Subcutaneous abdominal adipose tissue (tissue), 5 donors: ENCODE data around the gene CMTM6.
A peak's percentile ranks its signal among the peaks of the same experiment; 100 is the strongest.
"Not testable (repeated sequence)": the region's sequence is repeated elsewhere in the genome, so short reads cannot be mapped to it uniquely, and the experiment has no call there.

Source experiments
- H3K27ac ChIP-seq: one replicate; pipeline ENCODE4 v1.7.0; 2013; ENCODE audit warnings: low read depth, mild to moderate bottlenecking, inconsistent platforms, low read length, moderate library complexity
- H3K27me3 ChIP-seq, 5 donors: one replicate each; pipeline ENCODE4 v1.7.0; 2013; ENCODE audit warnings: low read length in 5 of 5, inconsistent platforms in 1 of 5; ENCODE audit not compliant: control insufficient read depth in 5 of 5, insufficient read depth in 4 of 5
- H3K36me3 ChIP-seq, 5 donors: one replicate each; pipeline ENCODE4 v1.7.0; 2013; ENCODE audit warnings: low read length in 5 of 5; ENCODE audit not compliant: control insufficient read depth in 5 of 5, insufficient read depth in 5 of 5
- H3K4me1 ChIP-seq, 5 donors: one replicate each; pipeline ENCODE4 v1.7.0; 2013; ENCODE audit warnings: low read length in 5 of 5, mild to moderate bottlenecking in 3 of 5, moderate library complexity in 1 of 5; ENCODE audit not compliant: control insufficient read depth in 5 of 5, insufficient read depth in 5 of 5
- H3K4me3 ChIP-seq, 5 donors: one replicate each; pipeline ENCODE4 v1.7.0; 2013; ENCODE audit warnings: low read length in 5 of 5, low read depth in 1 of 5
- H3K9ac ChIP-seq, 5 donors: one replicate each; pipeline ENCODE4 v1.7.0; 2013; ENCODE audit warnings: low read length in 5 of 5, mild to moderate bottlenecking in 4 of 5, moderate library complexity in 3 of 5
- H3K9me3 ChIP-seq, 5 donors: one replicate each; pipeline ENCODE4 v1.7.0; 2013; ENCODE audit warnings: low read length in 5 of 5; ENCODE audit not compliant: control insufficient read depth in 5 of 5
- donor health status: healthy.
- donor health status: healthy.
- donor health status: healthy.
- donor health status: healthy.
- donor health status: healthy.

Gene CMTM6

DNA sequence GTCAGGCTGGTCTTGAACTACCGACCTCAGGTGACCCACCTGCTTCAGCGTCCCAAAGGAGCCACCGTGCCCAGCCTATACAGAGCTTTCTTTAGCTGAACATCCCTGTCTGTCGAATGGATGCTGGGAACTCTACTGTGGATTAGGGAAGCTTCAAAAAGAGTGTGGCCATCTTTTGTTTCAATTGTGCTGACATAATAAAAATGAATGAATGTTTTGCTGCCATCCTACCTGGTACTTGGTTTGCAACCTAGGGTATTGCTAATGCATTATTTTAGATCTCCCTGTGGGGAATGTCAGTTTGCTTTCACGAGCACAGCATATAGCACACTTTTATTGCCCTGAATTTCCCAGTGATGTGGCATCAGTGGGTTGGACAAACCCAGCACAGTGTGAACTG, 32.3 kb downstream of the CMTM6 start:
- no peak overlapping the region for H3K4me3 ChIP-seq
- H3K27ac ChIP-seq, result no peak overlapping the region
- H3K36me3 ChIP-seq, result peaks cover 0 to 10% (median 6%) of the 10 kb centered on the region in 5 donors
- H3K27me3 ChIP-seq, result no peaks in the 10 kb centered on the region
- no peaks in the 10 kb centered on the region for H3K9me3 ChIP-seq
- H3K9ac ChIP-seq, result no peak overlapping the region
- H3K4me1 ChIP-seq, result peaks cover 0 to 20% (median 5%) of the 10 kb centered on the region in 5 donors

DNA sequence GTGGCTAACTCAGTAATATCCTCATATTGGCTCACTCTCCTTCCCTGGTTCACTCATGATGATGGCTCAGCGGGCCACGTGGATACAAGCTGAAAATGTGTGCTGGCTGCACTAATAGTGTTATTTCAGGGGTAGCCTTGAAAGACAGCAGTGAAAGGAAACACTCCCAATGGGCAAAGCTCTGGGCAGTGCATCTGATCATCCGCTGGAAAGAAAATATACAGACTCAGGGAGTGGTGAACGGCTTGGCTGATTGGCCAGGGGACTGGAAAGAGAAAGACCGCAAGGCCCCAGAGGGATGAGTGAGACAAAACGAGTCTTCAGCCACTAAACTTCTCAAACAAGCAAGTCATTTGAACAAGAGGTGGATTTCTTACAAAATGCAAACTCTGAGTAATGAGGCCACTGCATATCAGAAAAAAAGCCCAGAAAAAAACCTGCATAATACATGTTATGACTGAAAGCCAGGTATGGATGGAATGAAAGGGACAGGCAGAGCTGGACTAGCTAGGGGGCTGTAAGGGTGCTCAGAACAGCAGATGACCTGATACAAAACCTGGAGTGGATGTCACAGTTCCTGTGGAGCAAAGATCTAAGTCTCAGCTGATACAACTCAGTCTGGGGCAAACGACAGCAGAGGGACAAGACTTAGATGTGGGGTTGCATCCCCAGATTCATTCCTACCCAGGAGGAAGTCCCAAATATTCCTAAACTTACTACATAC, 33.3 kb downstream of the CMTM6 start:
- Histone ChIP-seq H3K9me3 (no peaks in the 10 kb centered on the region), H3K36me3 (peaks cover 0 to 10% (median 6%) of the 10 kb centered on the region in 5 donors), H3K27ac (no peak overlapping the region), H3K4me3 (no peak overlapping the region), H3K9ac (no peak overlapping the region), H3K4me1 (peaks cover 0 to 20% (median 5%) of the 10 kb centered on the region in 5 donors), H3K27me3 (no peaks in the 10 kb centered on the region)

DNA sequence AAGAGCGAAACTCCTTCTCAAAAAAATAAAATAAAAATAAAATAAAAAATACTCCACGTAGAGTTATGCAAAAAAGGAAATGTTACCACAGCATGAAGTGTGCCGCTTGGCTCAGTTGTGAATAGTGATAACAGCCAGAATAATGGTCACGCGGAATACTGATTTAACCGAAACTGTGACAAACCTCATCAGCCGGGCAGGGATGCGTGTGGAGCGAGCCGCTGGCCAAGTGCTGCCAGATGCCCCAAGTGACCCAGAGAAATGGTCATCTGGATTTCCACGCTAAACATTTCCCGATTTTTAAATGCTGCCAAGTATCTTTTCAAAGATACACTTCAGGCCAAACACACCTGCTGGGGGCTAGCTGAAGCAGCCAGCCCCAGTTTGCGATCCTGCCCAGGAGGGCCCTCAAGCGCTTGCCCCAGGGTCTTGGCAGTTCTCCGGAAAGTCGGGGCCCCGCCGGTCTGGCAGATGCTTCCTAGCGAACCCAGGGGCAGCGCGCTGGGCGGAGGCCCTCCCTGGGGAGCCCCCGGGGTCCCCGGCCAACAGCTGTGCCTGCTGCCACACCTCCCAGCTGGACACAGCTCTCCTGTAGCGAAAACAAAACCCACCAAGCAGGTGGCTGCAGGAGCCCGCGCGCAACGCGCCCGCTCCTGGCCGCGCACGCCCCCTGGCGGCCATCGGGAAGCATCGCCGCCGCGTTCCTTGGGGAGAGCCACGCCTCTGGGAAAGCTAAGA, 35.1 kb downstream of the CMTM6 start:
- Histone ChIP-seq H3K4me3 (peak overlapping the region in 4 of 5 donors; percentile 55 to 61 (median 58)), H3K27me3 (no peaks in the 10 kb centered on the region), H3K4me1 (peaks cover 0 to 20% (median 5%) of the 10 kb centered on the region in 5 donors), H3K9me3 (no peaks in the 10 kb centered on the region), H3K27ac (no peak overlapping the region), H3K9ac (peak overlapping the region in 3 of 5 donors; percentile 30 to 51 (median 35)), H3K36me3 (peaks cover 0 to 10% (median 6%) of the 10 kb centered on the region in 5 donors)

DNA sequence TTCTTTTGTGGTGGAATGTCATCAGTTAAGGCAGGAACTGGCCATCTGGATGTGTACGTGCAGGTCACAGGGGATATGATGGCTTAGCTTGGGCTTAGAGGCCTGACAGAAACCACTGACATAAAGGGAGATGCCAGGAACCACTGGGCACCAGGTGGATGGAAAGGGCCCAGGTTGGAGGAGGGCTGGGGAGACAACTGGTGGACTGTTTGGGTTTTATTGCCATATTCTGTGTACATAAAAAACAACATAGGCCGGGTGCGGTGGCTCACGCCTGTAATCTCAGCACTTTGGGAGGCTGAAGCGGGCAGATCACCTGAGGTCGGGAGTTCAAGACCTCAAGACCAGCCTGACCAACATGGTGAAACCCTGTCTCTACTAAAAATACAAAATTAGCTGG, 35.8 kb downstream of the CMTM6 start:
- not testable (repeated sequence) for H3K4me3 ChIP-seq, H3K9ac ChIP-seq, H3K9me3 ChIP-seq, H3K27ac ChIP-seq, H3K27me3 ChIP-seq
- H3K36me3 ChIP-seq, result peaks cover 0 to 10% (median 6%) of the 10 kb centered on the region in 5 donors
- peaks cover 0 to 20% (median 5%) of the 10 kb centered on the region in 5 donors for H3K4me1 ChIP-seq

DNA sequence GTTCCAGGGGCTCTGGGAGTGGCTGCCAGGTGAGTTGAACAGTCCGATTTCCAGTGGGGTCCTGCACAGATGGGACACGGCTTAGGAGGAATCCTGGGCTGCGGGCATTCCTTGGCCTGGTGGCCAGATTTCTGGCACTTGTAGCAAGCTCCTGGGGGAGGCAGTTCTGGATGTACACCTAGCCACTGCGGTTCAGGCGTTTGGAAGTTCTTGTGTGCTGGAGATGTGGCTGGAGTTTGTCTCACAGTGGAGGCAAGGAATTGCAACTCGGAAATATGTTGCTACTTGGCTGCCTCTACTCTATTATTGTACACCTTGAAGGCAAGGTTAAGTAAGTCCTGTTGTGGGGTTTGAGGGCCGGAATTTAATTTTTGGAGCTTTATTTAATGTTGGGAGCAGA, 37.9 kb downstream of the CMTM6 start:
- H3K27me3 ChIP-seq, H3K27ac ChIP-seq, H3K9ac ChIP-seq, H3K4me3 ChIP-seq, H3K9me3 ChIP-seq, H3K36me3 ChIP-seq: not testable (repeated sequence)
- H3K4me1 ChIP-seq, result peaks cover 0 to 16% (median 5%) of the 10 kb centered on the region in 5 donors

DNA sequence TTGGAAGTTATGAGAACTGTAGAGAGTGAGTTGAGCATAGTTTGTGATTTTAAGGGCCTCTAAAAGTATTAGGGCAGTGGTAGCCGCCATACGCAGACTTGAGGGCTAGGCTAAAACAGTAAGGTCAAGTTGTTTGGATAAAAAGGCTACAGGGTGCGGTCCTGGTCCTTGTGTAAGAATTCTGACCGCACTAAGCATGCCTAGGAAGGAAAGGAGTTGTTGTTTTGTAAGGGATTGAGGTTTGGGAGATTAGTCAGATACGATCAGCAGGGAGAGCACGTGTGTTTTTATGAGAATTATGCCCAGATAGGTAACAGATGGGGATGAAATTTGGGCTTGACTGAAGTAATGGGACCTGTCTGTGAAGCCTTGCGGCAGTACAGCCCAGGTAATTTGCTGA, 39.2 kb downstream of the CMTM6 start:
- not testable (repeated sequence) for H3K9me3 ChIP-seq, H3K9ac ChIP-seq, H3K27ac ChIP-seq, H3K4me3 ChIP-seq, H3K27me3 ChIP-seq, H3K36me3 ChIP-seq
- H3K4me1 ChIP-seq, result peaks cover 0 to 12% (median 5%) of the 10 kb centered on the region in 5 donors

DNA sequence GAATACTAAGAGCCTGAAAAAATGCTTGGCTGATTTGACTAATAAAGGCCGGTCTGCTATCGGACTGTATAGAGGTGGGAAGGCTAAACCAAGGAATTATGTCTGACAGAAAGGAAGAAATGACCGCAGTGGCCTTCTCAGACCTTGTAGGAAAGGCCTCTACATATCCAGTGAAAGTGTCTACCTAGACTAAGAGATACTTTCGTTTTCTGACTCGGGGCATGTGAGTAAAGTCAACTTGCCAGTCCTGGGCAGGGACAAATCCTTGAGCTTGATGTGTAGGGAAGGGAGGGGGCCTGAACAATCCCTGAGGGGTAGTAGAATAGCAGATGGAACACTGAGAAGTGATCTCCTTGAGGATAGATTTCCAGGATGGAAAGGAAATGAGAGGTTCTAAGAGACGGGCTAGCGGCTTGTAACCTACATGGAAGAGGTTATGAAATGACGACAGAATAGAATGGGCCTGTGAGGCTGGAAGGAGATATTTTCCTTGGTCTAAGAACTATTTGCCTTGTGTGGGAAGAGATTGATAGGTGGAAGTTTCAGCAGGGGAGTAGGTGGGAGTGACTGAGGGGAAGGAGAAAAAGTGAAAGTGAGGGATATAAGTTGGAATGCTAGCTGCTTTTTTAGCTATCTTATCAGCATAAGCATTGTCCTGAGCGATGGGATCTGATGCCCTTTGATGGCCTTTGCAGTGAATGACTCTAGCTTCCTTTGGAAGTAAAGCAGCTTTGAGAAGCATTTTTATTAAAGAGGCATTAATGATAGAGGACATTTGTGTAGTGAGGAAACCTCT, 40.3 kb downstream of the CMTM6 start:
- H3K9me3 ChIP-seq, H3K27ac ChIP-seq, H3K36me3 ChIP-seq, H3K27me3 ChIP-seq, H3K9ac ChIP-seq: not testable (repeated sequence)
- peak overlapping the region in 1 of 5 donors; percentile 22 for H3K4me3 ChIP-seq
- peaks cover 0 to 13% (median 3%) of the 10 kb centered on the region in 5 donors for H3K4me1 ChIP-seq

DNA sequence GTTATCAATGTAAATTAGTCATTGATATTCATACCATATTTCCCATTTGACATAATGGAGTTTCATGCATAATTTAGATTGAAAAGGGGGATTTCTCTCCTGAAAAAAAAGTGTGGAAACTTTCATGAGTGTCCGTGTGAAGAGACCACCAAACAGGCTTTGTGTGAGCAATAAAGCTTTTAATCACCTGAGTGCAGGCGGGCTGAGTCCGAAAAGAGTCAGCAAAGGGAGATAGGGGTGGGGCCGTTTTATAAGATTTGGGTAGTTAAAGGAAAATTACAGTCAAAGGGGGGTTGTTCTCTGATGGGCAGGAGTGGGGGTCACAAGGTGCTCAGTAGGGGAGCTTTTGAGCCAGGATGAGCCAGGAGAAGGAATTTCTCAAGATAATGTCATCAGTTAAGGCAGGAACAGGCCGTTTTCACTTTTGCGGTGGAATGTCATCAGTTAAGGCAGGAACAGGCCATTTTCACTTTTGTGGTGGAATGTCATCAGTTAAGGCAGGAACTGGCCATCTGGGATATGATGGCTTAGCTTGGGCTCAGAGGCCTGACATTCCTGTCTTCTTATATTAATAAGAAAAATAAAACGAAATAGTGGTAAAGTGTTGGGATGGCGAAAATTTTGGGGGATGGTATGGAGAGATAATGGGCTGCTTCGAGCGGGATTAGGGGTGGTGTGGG, 41.7 kb downstream of the CMTM6 start:
- not testable (repeated sequence) for H3K4me3 ChIP-seq, H3K36me3 ChIP-seq, H3K27me3 ChIP-seq, H3K9ac ChIP-seq, H3K9me3 ChIP-seq, H3K27ac ChIP-seq
- H3K4me1 ChIP-seq, result peaks cover 0 to 12% (median 3%) of the 10 kb centered on the region in 5 donors

DNA sequence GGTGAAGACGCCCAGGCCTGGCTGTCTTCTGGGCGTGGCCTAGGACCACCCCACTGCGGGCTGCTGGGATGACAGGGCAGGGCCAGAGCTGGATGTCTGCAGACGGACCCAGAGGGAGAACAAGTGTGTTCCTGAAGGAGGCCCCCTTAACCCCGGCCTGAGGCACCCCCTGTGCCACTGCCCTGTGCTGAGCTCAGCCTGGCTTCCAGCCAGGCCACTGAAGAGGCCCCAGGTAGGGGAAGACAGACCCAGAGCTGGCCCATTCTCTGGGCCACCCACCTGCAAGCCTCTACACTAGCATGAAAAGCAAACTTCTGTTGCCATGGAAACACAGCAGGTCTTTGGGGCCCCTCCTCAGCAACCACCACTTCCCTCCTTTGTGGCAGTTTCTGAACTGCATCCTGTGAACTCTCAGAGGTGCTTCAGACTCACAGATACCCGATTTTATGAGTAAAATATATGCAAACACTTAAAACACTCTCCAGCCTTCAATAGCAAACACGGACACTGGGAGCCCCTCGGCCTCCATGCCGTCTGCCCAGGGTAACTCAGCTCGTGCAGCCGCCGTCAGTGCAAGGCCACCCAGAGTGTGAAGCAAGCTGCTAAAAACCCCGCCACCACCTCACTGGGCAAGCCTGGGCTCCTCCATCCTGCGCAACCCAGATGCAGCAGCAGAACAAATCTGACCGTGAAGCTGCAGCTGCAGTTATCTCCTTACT, 42.5 kb downstream of the CMTM6 start:
- H3K4me3 ChIP-seq, result no peak overlapping the region
- H3K4me1 ChIP-seq, result peaks cover 0 to 12% (median 3%) of the 10 kb centered on the region in 5 donors
- no peaks in the 10 kb centered on the region for H3K9me3 ChIP-seq
- peaks cover 0 to 12% (median 0%) of the 10 kb centered on the region in 5 donors for H3K36me3 ChIP-seq
- H3K9ac ChIP-seq, result no peak overlapping the region
- H3K27me3 ChIP-seq, result no peaks in the 10 kb centered on the region
- H3K27ac ChIP-seq, result no peak overlapping the region
